HG03060 (cell line): Measurements from ENCODE around the gene PDE9A.

ENCODE experiments used
- ATAC-seq: cut with Tn5 transposase; IDR thresholded peaks from one replicate; pipeline ENCODE4 v1.9.1; 2021; ENCODE audit warnings: low read depth, moderate number of reproducible peaks; ENCODE audit not compliant: unreplicated experiment

The PDE9A gene

DNA sequence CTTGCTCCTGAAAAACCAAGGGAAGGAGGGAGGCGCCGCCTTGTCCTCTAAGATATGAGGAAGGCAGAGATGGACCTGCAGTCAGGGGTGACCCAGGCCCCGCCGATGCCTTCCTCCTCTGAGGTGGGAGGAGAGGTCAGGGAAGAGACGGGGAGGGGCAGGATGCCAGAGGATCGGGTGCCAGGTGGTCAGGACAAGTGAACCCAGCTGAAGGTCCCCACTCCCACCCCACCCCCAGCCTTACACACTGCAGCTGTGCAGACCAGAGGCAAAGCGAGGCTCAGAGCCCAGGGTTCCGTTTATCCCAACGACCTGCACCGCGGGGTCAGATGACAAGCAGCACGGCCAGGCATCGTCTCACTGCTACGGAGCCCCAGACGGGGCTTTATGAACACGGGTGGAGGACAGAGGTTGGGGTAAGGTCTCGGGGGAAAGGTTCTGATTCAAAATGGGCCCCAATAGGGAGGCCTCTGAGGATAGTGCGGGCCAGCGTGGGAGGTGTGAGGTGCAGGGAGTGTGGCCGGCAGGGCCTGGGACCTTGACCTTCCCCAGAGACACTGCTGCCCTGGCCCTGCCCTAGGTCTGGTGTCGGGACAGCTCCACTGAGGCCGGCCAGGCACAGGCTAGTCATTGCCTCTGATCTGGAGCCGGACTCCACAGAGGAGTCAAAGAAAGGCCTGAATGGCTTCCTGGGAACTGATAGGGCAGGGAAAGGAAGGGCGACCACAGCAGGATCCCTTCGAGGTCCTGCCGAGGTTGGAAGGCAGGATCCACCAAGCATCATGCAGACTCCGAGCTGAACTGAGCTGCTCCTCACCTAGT, 113.5 kb downstream of the PDE9A start:
- no peak for ATAC-seq

GRCh38 chr21:42767561-42767835, 114.1 kb downstream of the PDE9A start:
- ATAC-seq: no peak

DNA sequence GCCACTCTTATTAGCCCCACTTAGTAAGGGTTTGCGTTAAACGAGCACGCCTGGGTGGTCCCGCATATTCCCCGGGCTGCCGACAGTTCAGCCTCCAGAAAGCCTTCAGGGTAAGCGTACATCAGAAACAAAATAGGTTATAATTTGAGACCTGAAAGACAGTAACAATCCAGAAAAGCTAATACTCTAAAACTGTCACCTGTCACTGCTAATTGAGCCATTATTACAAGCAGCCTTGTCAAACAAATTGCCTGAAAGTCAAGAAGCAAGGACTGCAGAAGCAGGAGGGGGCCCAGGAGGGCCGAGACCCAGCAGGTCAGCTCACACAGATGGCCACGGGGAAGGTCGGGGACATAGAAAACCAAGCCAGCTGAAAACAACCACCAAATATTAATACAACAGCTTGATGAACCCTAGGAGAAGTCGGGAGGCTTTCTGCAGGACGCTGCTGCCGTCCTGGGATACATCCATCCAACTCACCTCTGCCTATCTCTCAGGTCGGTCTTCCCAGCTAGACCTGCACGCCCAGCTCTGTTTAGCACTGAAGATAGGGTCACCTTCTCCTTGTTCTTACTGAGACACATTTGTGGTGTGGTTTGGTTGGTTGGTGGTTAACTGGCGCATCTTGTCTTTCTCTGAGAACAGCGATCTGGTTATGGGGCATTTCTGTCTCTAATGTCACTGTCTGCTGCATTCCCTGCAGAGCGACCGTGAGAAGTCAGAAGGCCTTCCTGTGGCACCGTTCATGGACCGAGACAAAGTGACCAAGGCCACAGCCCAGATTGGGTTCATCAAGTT, 115.1 kb downstream of the PDE9A start:
- no peak for ATAC-seq

- ATAC-seq: no peak
Observed at GRCh38 chr21:42769183-42769819, 115.9 kb downstream of the PDE9A start.

GRCh38 chr21:42769820-42770716, 116.6 kb downstream of the PDE9A start:
- no peak for ATAC-seq

DNA sequence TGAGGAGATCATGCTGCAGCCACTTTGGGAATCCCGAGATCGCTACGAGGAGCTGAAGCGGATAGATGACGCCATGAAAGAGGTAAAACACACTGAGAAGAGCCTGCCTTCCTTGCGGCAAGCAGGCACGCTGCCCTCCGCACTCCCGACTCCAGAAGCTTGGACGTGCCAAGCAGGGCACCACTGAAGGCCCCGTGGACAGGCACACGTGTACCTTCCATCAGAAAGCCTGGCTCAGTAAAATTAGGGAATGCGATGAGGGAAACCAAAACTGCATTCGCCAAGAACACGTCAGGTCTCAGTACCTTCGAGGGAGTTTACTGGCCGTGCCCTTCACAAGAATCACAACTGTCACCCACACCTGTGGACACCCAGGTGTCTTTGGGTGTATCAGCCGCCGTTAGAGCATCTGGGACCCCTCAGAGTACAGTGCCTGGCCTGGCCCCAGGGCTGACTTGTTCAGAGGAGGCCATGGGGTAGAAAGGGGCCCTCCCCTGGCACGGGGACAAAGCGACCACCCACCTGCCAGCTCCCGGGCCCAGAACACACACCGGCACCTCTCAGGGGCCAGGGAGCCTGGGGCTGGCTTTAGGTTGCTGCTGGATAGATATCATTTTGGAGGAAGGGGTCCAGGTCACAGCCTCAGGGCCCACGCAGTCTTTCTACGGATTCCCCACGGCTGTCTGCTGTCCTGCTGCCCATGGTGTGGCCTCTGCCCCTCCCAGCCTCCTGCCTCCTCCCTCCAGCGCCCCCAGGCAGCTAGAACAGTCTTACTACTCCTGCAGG, 117.5 kb downstream of the PDE9A start:
- no peak for ATAC-seq

DNA sequence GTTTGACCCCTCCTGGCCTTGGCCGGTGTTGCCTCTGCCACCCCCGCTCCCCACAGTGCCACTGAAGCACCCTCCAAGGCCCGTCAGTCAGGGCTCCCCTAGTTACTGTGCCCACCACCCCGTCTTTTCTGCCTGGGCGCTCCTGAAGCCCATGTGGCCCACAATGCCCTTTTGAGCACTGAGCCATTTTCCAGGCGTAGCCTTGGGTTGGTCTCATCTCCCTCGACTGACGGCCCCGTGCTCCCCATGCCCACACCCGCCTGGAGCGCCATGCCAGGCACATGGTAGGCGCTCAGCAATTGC, 118.0 kb downstream of the PDE9A start:
- ATAC-seq: no peak

- ATAC-seq: no peak
Observed at GRCh38 chr21:42775123-42775522, 121.7 kb downstream of the PDE9A start.

GRCh38 chr21:42775891-42776290, 122.5 kb downstream of the PDE9A start:
- no peak for ATAC-seq

DNA sequence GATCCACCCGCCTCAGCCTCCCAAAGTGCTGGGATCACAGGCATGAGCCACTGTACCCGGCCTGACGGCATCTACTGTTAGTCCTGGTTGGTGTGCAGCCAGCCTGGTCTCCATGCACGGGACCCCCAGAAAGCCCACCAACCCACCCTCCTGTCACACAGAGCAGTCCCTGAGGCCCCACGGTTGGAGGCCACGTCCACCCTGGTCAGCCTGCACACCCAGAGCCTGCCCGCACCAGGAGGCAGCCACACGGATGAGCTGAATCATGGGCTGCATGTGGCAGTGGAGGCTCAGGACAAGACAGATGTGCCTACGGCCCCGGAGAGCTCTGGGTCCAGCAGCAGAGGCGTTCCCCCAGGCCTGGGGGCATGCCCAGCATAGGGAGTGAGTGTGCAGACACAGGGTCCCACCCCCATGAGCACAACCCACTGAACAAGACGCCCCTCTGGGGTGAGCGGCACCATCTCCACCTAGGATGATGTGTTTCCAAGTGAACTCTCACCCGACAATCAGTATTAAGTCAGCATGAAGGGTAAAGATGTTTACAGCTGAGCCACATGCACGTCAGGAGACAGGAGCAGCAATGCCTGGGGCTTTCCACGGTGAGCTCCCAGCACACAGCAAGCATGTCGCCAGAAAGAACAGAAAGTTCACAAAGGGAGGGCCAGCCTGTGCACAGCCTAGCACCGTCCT, 123.8 kb downstream of the PDE9A start:
- ATAC-seq: no peak

GRCh38 chr21:42777757-42778344, 124.4 kb downstream of the PDE9A start:
- ATAC-seq: no peak

DNA sequence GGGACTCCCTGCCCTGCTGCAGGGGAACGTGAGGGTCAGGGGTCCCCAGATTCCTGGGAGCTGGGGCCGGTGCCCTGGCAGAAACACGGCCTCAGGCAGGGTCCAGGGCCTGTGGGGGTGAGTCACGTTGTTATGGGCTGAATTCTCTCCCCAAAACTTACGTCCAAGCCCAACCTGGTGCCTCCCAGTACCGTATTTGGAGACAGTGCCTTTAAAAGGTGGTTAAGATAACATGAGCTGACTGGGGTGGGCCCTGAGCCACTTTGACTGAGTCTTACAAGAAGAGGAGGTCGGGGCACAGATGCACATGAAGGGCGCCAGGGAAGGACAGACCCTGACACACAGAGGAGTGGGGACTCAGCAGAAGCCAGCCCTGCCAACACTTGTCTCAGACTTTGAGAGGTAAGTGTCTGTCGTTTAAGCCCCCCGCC, 126.0 kb downstream of the PDE9A start:
- no peak for ATAC-seq

DNA sequence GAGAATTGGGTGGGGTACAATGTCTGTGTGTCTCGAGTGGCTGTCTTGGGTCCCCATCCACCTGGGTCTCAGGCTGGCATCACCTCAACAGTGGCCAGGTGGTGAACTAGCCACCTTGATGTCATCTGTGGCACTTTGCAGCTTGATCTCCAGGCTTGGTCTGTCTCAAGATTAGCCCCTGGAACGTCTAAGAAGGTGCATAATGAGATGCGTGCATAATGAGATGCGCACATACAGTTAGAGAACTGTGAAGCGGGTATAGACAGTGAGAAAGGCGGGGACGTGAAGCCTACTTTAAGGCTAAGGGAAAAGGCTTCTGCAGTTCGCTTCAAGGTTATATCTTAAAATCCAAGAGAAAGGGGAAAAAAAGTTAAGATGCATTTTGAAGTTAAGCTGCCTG, 127.2 kb downstream of the PDE9A start:
- ATAC-seq: no peak

DNA sequence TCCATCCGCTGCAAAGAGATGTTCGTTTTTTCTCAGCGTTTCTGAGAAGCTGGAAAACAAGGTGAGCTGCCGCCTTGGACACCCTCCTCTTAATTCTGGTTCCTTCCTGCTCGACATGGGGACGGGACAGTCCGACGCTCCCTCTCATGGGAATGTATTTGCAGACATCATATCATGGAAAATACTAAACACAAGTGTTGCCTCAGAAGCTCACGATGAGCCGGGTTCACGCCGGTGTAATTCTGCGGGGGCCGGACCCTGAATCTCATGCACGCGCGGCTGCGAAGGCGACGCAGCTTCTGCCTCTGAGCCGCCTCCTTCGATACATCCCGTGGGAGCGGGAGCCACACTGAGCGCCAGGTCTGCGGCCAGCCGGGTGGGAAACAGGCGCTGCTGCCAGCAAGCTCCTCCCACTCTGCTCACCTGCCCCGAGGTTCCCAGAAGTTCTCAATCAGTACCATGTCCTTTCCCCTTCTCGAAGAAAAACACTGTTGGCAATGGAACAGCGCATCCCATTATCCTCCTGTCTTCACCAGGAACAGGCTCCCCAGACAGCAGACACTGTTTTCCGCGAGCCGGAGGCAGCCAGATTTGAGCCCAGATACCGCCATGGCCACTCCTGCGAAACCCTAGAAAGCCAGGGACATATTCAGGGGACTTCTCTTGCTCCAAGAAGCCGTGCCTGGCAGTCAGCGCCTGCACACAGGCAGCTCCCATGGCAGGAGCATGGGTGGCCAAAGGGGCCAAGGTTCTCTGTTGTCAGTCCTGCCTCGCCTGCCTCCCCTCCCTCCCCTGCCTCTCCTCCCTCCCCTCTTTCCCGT, 127.9 kb downstream of the PDE9A start:
- no peak for ATAC-seq

DNA sequence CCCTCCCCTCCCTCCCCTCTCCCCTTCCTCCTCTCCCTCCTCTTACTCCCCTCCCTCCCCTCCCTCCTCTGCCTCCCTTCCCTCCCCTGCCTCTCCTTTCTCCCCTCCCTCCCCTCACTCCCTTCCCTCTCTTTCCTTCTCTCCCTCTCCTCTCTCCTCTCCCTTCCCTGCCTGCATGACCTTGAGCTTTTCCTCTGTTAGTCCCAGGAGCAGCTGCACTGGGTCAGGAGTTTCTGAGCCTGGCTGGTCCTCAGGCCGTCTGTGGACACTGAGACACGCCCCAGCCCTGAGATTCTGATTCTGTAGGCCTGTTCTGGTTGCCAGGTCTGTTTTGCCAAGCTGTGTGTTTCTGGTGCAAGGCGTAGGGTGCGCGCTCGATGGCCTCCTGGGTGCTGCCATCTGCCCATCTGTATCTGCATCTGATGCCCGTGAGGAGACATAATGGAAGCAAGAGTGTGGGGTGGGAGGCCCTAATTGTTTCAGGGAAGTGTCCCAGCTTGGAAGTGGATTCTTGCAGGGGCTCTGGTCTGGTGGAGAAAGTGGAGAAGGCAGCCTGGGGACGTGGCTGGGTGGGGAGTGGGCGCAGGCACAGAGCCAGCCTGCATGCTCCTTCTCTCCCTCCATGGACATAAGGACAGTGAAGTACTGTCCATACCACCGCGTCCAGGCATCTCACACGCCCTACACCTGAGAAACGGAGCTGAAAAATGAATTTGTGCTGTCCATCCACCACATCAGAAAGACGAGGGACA, 128.7 kb downstream of the PDE9A start:
- no peak for ATAC-seq

- ATAC-seq: no peak
Observed at GRCh38 chr21:42782723-42783242, 129.4 kb downstream of the PDE9A start.

DNA sequence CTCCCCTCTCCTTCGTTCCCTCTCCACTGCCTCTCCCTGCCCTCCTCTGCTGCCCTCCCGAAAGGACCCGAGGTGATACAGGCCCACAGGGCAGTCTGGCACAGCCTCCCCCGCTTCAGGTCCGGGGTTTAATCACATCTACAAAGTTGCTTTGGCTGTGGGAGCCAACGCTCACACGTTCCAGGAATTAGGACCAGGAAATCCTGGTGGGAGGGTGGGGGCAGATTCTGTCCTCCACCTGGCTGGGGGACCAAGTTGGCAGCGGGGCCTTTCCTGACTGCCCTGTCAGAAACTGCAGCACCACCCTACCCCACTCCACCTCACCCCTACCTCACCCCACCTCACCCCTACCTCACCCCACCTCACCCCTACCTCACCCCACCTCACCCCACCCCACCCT, 130.9 kb downstream of the PDE9A start:
- ATAC-seq: no peak
